ENCODE data around the gene PTPRD.

PTPRD gene

DNA sequence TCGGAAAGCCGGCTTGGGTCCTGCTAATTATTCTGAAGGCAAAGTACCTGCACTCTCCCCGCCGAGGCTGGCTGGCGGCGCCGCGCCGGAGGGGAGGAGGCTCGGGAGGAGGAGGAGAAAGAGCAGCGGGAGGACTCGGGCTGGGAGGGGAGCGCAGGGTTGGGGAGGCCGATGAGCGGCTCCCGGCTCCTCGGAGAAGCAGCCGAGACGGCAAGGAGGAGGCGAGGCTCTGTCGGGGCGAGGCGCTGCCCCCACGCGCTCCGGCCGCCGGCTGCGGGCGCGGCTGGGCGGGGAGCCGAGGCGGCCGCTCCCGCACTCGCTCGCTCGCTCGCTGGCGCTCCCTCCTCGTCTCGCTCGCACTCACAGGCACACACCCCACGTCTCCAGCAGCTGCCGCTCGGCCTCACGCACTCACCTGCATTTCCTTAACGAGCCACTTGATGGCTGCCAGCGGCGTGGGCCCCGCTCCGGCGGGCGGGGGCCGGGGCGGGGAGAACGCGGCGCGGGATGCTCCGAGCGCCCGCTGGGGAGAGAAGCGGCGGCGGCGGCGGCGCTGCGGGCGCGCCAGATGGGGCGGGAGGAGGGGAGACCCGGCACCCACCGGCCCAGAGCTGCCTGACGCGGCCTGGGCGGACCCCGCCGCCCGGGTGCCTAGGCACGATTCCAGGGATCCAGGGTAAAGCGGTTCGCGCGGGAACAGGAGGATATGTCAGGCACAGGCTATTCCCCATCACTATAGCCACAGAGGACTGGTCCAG, at the start of gene PTPRD:
Gene PTPRD, minus strand, starts transcription at position 362 of the 758 bp plus-strand sequence.
- DNase-seq: peak; percentile 89

DNA sequence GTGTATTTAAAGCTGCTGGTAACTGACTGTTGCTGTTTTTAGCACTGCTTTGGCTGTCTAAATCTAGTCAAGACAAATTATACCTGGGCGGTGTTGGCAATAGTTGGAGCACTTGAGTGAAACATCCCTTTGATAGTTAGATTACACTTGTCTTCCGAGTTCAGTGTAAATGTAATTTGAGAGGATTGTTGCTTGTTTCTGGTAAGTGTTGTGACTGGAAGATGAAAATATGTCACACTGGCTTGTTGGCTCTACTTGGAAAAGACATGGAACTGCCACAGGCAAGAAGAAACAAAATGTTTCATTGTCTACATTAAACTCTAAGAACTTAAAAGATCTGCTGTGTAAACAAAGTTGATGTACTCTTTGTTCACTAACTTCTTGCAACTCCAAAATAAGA, 49.2 kb upstream of the PTPRD start:
- DNase-seq: no peak

DNA sequence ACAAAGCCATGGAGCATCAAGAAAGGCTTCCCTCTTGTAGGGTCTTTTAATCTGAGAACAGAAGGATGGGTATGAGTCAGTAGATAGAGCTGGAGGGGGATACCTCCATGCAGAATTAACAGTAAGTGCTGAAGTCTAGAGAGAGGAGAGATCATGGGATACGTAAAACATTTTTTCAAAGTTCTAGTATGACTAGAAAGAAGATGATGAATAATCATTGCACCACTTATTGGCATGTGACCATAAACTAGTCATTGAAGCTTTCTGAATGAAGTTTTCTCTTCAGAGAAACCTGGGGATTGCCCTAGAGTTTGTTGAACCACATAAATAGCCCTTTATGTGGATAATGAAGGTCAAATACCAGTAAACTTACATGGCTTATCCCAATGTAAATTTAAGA, 48.6 kb upstream of the PTPRD start:
- no peak for DNase-seq

GRCh38 chr9:10651012-10651411, 38.2 kb upstream of the PTPRD start:
- no peak for DNase-seq

- DNase-seq: no peak
Observed at GRCh38 chr9:10649076-10649475, 36.3 kb upstream of the PTPRD start.

GRCh38 chr9:10633785-10634184, 21.0 kb upstream of the PTPRD start:
- DNase-seq: no peak

DNA sequence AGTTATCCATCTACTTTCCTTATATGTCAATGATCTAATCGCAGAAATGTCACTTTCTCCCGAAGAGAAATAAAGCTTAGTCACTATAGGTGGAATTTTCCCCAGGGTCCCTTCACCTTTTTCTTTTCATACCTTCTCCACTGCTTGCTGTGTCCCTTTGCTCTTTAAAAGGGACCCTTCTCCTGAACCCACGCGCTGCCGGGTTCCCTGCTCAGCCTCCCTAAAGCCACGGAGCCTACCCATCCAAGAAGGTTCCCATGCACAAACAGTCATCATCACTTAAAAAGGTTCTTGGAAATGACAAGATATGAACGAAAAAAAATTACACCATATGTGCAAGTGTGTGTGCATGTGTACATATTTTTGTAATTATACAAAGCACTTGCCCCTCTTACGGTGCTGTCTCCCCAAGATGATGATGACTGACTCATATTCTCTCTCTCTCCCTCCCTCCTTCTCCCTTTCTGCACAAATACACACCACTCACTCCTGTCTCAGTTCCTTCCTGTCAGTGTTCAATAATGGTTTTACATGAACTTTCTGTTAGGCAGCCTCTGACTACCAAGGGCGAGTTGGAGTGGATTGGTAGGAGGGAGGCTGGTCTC, 1.5 kb upstream of the PTPRD start:
- DNase-seq: no peak

GRCh38 chr9:10613419-10613818, 617 bp upstream of the PTPRD start:
- peak; percentile 82 for DNase-seq

GRCh38 chr9:10605388-10605787, 7.4 kb downstream of the PTPRD start:
- no peak for DNase-seq

- DNase-seq: no peak
Observed at GRCh38 chr9:10604927-10605326, 7.9 kb downstream of the PTPRD start.

GRCh38 chr9:10597801-10598200, 15.0 kb downstream of the PTPRD start:
- DNase-seq: no peak

DNA sequence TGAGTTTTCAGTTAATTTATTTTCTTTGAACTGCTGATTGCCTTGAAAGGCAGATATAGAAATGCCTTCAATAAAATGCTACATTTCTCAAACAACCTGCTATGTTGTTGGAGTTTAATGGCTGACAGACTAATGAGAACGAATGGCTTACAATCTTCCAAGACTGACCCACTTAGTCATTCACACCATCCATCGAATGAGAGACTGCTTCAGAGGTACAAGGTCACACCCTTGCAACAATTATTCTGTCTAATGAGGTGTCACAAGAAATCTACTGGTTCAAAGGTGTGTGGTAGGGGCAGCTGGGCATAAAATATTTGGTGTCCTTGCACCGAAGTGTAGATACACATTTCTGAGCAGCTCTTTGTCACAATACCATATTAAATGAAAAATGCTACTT, 18.3 kb downstream of the PTPRD start:
- no peak for DNase-seq

- DNase-seq: no peak
Observed at GRCh38 chr9:10586407-10586806, 26.4 kb downstream of the PTPRD start.

DNA sequence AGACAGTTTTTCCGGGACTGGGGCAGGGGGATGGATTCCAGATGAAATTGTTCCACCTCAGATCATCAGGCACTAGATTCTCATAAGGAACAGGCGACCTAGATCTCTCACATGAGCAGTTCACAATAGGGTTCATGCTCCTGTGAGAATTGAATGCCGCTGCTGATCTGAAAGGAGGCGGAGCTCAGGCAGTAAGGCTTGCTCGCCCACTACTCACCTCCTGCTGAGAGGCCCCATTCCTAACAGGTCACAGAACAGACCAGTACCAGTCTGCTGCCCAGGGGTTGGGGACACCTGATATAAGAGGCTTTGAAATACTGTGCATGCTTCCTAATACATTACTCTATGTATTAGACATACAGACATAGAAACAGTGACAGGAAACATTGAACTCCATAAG, 41.1 kb downstream of the PTPRD start:
- no peak for DNase-seq

DNA sequence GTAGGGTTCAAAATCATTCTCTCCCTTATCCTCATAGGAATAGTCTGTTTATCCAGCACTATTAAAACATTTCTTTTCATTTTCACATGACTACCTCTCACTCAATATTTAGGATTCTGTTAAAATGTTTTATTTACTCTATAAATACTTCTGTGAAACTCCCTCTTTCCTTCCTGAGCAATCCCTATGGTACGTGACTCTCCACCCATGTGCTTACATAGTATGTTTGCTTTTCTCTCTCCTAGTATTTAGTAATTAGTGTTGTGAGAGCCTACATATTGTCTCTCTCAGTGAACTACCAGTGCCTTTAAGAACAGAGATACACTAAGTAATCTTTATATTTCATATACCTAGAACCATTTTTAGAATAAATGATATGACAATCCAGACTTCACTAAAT, 46.0 kb downstream of the PTPRD start:
- no peak for DNase-seq

DNA sequence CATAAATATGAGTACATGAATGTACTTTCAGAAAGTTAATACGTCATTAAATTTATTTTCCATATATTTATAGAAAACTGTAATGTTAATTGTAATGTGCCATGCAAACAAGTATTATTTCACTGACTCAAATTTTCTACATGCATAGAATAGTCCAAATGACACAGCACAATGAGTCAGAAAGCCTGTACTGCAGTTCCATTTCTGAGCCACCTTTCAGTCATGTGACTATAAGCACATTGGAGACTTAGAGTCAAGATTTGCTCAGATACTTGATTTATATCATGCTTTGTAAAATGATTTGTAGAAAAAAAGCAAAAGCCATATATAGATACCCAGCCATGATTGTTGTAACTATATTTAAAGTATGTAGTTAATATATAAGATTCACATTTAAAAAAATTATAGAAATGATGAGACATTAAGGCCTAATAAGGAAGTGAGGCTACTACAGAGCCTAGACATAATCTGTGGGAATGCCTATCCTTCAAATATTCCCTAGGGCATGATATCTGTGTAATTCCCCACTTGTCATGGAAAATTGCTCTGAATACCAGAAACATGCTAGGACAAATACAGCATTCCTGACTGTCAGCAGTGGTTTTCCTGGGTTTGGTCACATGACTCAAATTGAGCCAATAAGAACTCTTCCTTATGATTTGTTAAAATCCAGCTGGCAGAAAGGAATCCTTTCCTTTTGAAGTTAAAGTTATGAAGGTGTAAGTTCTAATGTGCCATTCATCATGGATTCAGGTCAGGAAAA, 50.0 kb downstream of the PTPRD start:
- no peak for DNase-seq

GRCh38 chr9:10548348-10548747, 64.5 kb downstream of the PTPRD start:
- DNase-seq: no peak

- no peak for DNase-seq
Observed at GRCh38 chr9:10538073-10538472, 74.7 kb downstream of the PTPRD start.

GRCh38 chr9:10534850-10535249, 78.0 kb downstream of the PTPRD start:
- no peak for DNase-seq

GRCh38 chr9:10525972-10526371, 86.8 kb downstream of the PTPRD start:
- no peak for DNase-seq

DNA sequence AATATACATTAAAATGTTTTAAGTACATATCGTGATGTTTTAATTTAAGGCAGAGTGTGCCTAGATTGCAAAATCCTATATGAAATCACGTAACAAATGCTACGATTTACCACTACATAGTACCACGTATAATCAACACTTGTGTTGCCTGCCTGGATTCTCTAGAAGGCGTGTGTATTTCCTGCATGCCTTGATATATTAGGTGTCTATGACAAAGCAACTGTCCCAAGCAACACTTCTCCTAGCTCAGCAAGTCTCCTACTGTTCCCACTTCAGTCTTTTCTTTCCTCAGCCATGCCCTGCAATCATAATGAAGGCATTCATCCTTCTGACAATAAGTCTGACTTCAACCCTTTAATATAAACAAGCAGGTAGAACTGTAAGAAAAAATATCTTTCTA, 89.6 kb downstream of the PTPRD start:
- no peak for DNase-seq

GRCh38 chr9:10512144-10512543, 100.7 kb downstream of the PTPRD start:
- DNase-seq: no peak

GRCh38 chr9:10488937-10489336, 123.9 kb downstream of the PTPRD start:
- no peak for DNase-seq

DNA sequence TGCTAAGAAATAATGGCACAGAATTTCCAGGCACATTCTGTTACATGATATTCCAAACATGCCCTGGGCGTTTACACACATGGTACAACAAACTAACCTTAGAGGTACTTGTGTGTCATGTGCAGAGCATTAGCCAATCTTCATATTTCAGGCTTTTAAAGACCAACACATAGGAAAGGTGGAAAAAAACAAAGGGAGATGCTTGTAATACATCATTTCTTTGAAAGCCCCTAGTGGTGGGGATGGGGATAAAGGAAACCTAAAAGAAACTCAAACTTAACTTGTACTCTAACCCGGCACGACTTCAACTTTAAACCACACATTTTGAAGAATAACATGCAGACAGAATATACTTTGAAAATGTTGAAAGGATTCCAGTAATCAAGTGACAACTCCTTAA, 133.6 kb downstream of the PTPRD start:
- DNase-seq: no peak
